ENCODE measurements around the gene LPP.

LPP gene

DNA sequence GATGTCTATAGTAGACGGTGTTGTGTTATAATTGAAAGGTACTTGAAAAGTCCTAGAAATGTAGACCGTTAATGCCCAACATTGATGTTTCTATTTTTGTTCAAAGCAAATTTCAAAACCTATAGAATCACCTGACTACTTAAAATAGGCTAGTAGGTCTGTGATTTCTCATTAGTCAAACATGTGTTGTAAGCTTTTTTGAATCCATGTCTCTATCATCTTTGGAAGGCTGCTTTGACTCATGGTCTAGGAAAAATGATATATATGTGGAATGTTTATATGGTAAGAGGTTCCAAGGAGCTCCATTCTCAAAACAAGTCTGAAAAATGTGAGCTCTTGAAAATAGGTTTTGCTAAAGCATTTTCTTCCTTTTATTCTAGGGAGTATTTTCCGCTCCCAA lies 375.3 kb downstream of the LPP start:
- TF ChIP-seq CTCF (IDR thresholded peaks at IDR 0.05; ENCODE audit: control extremely low read depth, extremely low read depth, low read depth, missing control alignments): no peak
- DNase-seq (ENCODE audit: extremely low spot score): no peak
- POLR2A ChIA-PET: no interaction called here
- CTCF ChIA-PET: interaction anchor here (1.0 to 1.4 kb wide), 2 partner anchors 9 to 789 kb away, joined by 3 read pairs; no protein-coding TSS in a partner anchor

DNA sequence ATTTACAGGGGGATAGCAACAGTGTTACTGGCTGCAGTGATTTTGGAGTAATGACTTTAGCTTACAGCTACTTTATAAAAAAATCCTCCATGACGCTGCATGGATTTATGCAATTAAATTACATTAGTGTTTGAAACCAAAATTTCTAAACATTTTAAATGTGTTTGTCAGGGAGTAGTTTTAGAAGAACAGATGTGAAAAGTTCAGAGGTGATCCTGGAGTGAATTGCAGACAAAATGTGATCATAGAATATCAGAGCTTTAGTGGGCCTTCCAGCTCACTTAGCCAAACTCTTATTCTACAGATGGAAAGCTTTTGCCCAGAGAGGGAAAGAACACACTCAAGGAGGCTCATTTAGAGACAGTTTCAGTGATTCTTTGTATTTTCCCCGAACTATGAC lies 376.3 kb downstream of the LPP start:
- TF ChIP-seq CTCF (IDR thresholded peaks at IDR 0.05; ENCODE audit: control extremely low read depth, extremely low read depth, low read depth, missing control alignments): no peak
- ChIA-PET CTCF (interaction anchor here (1.3 kb wide), 1 partner anchor 11 kb away, joined by 3 read pairs; no protein-coding TSS in a partner anchor), POLR2A (no interaction called here)
- no peak for DNase-seq (ENCODE audit: extremely low spot score)

GRCh38 chr3:188531210-188531609 lies 377.3 kb downstream of the LPP start:
- ChIA-PET CTCF (interaction anchor here (1.3 kb wide), 1 partner anchor 10 kb away, joined by 3 read pairs; no protein-coding TSS in a partner anchor), POLR2A (no interaction called here)
- TF ChIP-seq CTCF (IDR thresholded peaks at IDR 0.05; ENCODE audit: control extremely low read depth, extremely low read depth, low read depth, missing control alignments): no peak
- DNase-seq (ENCODE audit: extremely low spot score): no peak

GRCh38 chr3:188533172-188533571 lies 379.2 kb downstream of the LPP start:
- no peak for TF ChIP-seq CTCF (IDR thresholded peaks at IDR 0.05; ENCODE audit: control extremely low read depth, extremely low read depth, low read depth, missing control alignments)
- CTCF ChIA-PET: no interaction called here
- POLR2A ChIA-PET: no interaction called here
- DNase-seq (ENCODE audit: extremely low spot score): no peak

DNA sequence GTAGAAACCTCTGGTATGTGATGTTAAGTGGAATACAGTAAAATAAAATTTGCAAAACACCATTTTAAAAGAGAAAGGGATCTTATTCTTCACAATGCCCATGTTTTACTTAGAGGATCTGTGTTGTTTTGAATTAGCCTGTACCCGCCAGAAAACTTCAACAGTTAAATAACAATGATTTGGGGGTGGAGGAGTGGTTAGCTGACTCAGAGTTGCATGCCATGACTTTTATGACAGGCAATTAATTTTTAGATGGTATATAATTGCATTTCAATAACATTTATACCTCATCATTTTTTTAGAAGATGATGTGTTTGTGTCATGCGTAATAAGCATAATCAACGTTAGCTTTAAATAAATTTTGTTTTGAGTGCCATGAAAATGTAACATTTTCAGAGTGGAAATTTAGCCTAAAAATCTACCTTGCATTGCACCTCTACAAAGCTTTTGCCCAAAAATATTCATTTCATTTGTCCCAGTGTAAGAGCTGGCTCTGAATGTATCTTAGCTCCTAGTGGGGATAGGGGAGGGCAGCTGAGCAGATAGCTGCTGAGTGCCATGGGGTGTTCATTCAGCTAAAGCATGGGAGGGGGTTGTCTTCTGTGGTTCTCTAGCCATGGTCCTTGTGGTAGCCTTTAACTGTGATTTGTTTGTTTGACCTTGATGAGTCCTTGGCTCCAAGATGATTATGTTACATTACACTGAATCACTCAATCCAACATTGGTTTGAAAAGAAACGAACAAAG lies 379.8 kb downstream of the LPP start:
- TF ChIP-seq CTCF (IDR thresholded peaks at IDR 0.05; ENCODE audit: control extremely low read depth, extremely low read depth, low read depth, missing control alignments): no peak
- ChIA-PET CTCF (interaction anchor here (0.7 kb wide), 1 partner anchor 793 kb away, joined by 3 read pairs; no protein-coding TSS in a partner anchor), POLR2A (no interaction called here)
- DNase-seq (ENCODE audit: extremely low spot score): no peak

DNA sequence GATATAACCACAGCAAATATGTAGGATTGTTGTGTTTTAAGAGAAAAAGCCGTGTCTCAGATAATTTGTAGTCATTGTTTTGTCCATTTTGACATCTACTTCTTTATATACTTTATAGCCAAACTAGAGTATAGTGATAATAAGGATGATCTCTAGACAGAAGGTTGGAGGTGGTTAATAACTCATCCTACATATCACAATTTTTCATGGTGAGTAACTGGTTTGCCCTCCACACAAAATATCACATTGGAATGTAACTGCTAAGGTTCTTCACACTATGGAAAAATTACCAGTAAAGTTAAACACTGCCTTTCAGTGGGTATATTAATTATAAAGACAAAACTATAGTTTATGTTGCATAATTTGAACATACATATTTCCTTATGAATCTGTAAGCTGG lies 380.7 kb downstream of the LPP start:
- no peak for DNase-seq (ENCODE audit: extremely low spot score)
- POLR2A ChIA-PET: no interaction called here
- no peak for TF ChIP-seq CTCF (IDR thresholded peaks at IDR 0.05; ENCODE audit: control extremely low read depth, extremely low read depth, low read depth, missing control alignments)
- CTCF ChIA-PET: interaction anchor here (0.7 kb wide), 1 partner anchor 794 kb away, joined by 3 read pairs; no protein-coding TSS in a partner anchor
